NCI-H2227 (cell line): ENCODE measurements around the gene BMP5.
"Not testable (repeated sequence)": the region's sequence is repeated elsewhere in the genome, so short reads cannot be mapped to it uniquely, and the experiment has no call there.

Source experiments
- DNase-seq: peaks from one replicate; lab custom pipeline; 2025; ENCODE audit not compliant: unreplicated experiment; lab: John Stamatoyannopoulos, UW

Gene BMP5

GRCh38 chr6:55875400-55875799 lies at the start of gene BMP5:
TSS of gene BMP5 (minus strand) at chr6:55875590. CDS start at chr6:55874865, 725 bp downstream.
- peak; percentile 23 for DNase-seq

GRCh38 chr6:55922406-55922805 lies 47.0 kb upstream of the BMP5 start:
- no peak for DNase-seq

DNA sequence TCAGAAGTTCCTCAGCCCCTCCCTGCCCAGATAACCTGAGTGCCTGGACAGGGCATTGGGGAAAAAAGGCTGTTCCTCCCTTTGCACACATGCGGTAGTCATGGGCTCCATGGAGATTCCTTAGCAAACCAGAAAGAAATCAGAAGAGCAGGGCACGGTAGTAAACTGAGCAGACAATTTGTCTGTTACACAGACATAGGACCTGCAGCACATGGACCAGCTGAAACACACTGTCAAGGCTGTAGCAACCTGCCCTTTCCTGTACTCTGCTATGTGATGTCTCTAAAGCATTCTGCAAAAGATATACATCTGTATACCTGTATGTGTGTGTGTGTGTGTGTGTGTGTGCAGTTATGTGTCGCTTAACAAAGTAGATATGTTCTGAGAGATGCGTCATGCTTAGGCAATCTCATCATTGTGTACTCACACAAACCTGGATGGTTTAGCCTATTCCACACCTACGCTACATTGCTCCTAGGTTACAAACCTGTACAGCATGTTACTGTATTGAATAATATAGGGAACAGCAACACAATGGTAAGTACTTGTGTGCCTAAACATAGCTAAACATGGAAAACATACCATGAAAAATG lies 44.4 kb upstream of the BMP5 start:
- no peak for DNase-seq

- DNase-seq = no peak
These were observed 43.2 kb upstream of the BMP5 start for GRCh38 chr6:55918639-55919038.

DNA sequence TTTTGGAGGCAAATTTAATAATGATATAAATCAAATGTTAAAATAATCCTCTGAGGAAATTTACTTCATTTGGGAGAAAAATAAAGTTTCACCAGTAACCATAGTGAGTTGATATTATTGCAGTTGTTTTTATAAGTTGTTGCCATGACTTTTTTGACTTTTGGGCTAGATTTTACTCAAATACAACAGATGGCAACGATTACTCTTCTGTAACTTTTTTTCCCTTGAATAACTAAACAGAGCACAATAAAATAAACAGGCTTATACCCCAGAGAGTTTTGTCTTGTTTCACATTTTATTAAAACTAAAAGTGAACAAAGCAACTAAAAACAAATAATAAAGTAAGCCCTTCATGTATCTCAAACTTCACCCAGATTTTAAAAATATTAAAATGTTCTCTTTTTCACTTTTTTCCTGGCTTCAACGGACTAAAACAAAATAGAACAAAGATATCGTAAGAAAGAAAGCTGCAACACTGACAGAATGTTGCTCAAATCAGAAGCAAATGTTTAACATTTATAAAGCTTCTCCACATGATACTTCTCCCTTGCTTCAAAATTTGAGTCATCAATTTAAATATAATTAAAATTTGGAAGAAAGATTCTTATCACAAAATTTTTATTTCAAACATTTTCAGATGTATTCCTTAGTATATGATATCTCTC lies 42.5 kb upstream of the BMP5 start:
- no peak for DNase-seq

- no peak for DNase-seq
These were observed 40.8 kb upstream of the BMP5 start for GRCh38 chr6:55916188-55916587.

DNA sequence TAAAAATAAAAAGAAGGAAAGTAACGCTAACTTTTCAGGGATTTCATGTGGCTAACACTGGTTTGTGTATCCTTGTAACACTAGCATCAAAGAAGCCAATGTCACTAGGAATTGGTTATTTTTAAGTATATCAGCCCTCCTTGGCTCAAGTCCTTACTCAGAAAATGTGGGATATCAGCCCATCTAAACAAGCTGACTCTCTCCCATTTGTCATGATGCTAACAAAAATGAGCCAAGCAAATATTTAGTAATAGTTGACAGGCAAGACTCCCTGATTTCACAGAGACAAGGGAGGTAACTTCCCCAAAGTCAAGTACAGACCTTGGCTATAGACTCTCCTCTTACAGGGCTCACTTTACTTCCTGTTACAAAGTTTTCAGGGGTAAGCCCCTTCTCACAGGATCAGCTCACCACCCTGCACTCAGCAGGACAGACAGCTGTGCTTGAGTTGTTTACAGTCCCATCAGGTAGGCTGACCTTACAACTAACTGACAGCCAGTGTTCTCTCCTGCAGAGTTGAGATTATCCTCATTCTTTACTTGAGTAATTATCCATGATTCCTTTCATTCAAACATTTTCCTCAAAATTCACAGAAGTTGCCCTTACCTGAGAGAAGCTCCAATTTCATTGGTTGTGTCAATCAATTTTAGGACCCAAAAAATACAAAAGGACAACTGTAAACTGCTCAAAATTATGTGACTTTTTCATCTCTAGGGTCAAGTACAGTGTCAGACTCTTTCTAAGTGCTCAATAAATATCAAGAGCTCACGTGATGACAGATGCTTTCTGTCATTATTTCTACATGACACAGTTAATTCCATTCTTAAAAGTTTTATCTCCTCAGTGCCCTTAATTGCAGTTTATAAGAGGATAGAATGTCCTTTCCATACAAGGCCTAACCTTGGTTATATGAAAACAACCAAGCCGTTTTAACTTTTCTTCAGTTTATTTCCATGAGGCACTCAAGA lies 38.1 kb upstream of the BMP5 start:
- no peak for DNase-seq

- not testable (repeated sequence) for DNase-seq
These were observed 35.1 kb upstream of the BMP5 start for GRCh38 chr6:55910466-55910865.

GRCh38 chr6:55909911-55910310 lies 34.5 kb upstream of the BMP5 start:
- not testable (repeated sequence) for DNase-seq

- DNase-seq = no peak
These were observed 27.4 kb upstream of the BMP5 start for GRCh38 chr6:55902796-55903195.

DNA sequence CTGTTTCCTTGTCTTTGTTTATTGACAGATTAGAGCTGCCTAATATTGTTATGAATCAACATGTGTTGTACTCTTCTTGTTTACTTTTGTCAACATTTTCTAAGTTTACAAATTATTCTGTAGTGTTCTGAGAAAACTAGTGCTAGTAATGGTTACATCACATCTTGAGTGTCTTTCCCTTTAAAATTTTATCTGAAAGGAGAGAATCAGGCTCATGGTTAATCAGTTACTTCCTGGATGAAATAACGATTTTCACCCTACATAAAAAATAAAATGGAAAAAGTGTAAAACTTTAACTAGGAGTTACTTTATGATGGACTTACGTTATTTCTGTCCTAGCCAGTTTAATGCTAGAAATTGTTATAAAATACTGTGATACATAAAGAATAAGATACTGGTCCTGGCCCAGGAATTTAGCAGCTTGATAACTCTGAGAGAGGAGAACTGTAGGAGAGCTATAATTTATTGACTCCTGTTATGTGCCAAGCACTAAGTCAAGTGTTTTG lies 26.4 kb upstream of the BMP5 start:
- no peak for DNase-seq

GRCh38 chr6:55898342-55898741 lies 23.0 kb upstream of the BMP5 start:
- no peak for DNase-seq

GRCh38 chr6:55897346-55897745 lies 22.0 kb upstream of the BMP5 start:
- DNase-seq = no peak

GRCh38 chr6:55895972-55896730 lies 20.8 kb upstream of the BMP5 start:
- DNase-seq = no peak

- no peak for DNase-seq
These were observed 17.5 kb upstream of the BMP5 start for GRCh38 chr6:55892749-55893357.

- DNase-seq = no peak
These were observed 13.5 kb upstream of the BMP5 start for GRCh38 chr6:55888917-55889316.

- peak; percentile 7 for DNase-seq
These were observed 10.9 kb upstream of the BMP5 start for GRCh38 chr6:55886185-55886836.

DNA sequence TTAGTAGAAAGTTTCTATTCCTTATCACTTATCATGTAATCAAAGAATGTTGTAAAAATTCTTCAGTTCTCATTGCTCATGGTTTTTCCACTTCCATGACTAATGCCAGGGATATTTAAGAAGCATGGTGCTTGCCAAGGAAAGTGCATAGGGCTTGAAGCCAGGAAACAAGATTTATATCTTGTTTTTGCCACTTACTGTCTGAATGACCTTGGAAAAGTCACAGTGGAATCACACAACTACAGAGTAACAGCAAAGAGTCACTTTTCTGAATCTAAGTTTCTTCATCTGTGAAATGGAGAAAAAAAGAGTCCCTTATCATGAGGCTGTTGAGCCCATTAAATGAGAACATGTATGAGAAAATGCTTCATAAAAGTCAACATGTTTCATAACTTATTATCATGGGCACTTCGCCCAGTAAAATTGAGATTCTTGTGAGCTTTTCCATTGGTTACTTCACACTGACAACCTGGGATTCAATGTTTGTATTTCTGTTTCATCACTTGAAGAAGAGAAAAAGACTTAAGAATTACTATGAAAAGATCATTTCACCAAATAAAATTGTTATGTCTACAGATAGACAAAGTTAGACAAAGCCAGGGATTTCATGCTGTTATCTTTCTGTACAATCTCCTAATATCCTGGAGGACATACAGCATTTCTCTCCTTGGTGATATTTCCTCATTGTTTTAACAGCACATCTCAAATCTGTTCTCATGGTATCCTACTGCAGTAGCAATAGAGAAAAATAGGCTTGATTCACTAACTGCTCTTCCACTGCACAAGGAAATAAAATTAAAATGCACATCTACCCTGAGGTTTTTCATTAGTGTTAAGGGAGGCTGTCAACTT lies 7.6 kb upstream of the BMP5 start:
- DNase-seq = no peak

- DNase-seq = no peak
These were observed 1.9 kb upstream of the BMP5 start for GRCh38 chr6:55877283-55877682.
